ENCODE measurements around the gene LDLRAD4. TPM values are rescaled to one million over a fixed set of nuclear protein-coding genes. Genes with fewer than 3 reads are reported as not detected.

The LDLRAD4 gene
- total and polyA plus RNA-seq, 2 donors (not counting 1 experiment from before 2014, with no cell fraction given), result 13.9 to 35.7 TPM

- no peak overlapping the region for H3K9ac ChIP-seq (ENCODE audit: low read length)
- no peaks in the 10 kb centered on the region for H3K9me3 Mint-ChIP-seq (ENCODE audit: insufficient read depth)
- no peak overlapping the region for H2AFZ ChIP-seq (ENCODE audit: insufficient read depth, low read depth, low read length, poor library complexity, severe bottlenecking)
- H3K4me3 Mint-ChIP-seq, result no peak overlapping the region
- no peaks in the 10 kb centered on the region for H3K9me3 ChIP-seq (ENCODE audit: control extremely low read depth in 1 of 3, control insufficient read depth in 2 of 3, insufficient read depth in 1 of 3, low read length in 2 of 3)
- no peak overlapping the region for H3K4me3 ChIP-seq (ENCODE audit: control extremely low read depth in 1 of 5, extremely low read depth in 1 of 5, insufficient read depth in 1 of 5, low read depth in 2 of 5, low read length in 4 of 5)
- ChIA-PET CTCF (interaction anchor here (0.8 to 9.5 kb wide), 4 partner anchors 18 to 337 kb away, joined by 3 to 344 read pairs (median 28); no protein-coding TSS in a partner anchor), POLR2A (interaction anchor here (0.6 kb wide), 1 partner anchor 21 kb away, joined by 4 read pairs; no protein-coding TSS in a partner anchor)
- ATAC-seq (ENCODE audit: low read depth), result no peak
- no peaks in the 10 kb centered on the region for H3K36me3 ChIP-seq (replicated peaks in 1 of 2; ENCODE audit: control extremely low read depth in 1 of 2, control insufficient read depth in 1 of 2, extremely low read depth in 1 of 2, insufficient read depth in 2 of 2, low read length in 1 of 2)
- H4K20me1 ChIP-seq (ENCODE audit: control insufficient read depth, insufficient read depth, low read length, poor library complexity, severe bottlenecking), result no peaks in the 10 kb centered on the region
- no peak for TF ChIP-seq EZH2 (IDR thresholded peaks at IDR 0.05; ENCODE audit: borderline replicate concordance, insufficient read depth, low read depth, low read length, poor library complexity, severe bottlenecking)
- no peak for TF ChIP-seq CTCF (IDR thresholded peaks at IDR 0.05)
- 100% methylated on average over 1 of the region's 3 CpGs for WGBS (ENCODE audit: insufficient coverage)
- intact Hi-C loops (cut with micrococcal nuclease), result no loop called here
- peaks cover 11% of the 10 kb centered on the region for H3K4me1 Mint-ChIP-seq
- no peak overlapping the region for H3K27ac ChIP-seq (ENCODE audit: low read length in 2 of 2)
- peaks cover 7% of the 10 kb centered on the region in 2 donors for H3K4me1 ChIP-seq (ENCODE audit: control insufficient read depth in 2 of 2, insufficient read depth in 2 of 2, low read length in 2 of 2)
- H3K79me2 ChIP-seq (ENCODE audit: control insufficient read depth, insufficient read depth, low read length), result peaks cover 30% of the 10 kb centered on the region
- H3K27me3 ChIP-seq (replicated peaks in 1 of 4; ENCODE audit: control extremely low read depth in 1 of 4, control insufficient read depth in 3 of 4, insufficient read depth in 4 of 4, low read length in 3 of 4), result no peaks in the 10 kb centered on the region
- DNase-seq, result no peak
- H3K27ac Mint-ChIP-seq, result no peak overlapping the region
- peaks cover 5% of the 10 kb centered on the region for H3K27me3 Mint-ChIP-seq
- H3K4me2 ChIP-seq (replicated peaks; ENCODE audit: low read depth, low read length, poor library complexity, severe bottlenecking), result no peak overlapping the region
These were observed 337.3 kb downstream of the LDLRAD4 start for GRCh38 chr18:13555865-13556264.

GRCh38 chr18:13556502-13556901 is 337.9 kb downstream of the LDLRAD4 start:
- ChIA-PET CTCF (interaction anchor here (0.9 to 9.5 kb wide), 9 partner anchors 9 to 397 kb away, joined by 3 to 344 read pairs (median 22); no protein-coding TSS in a partner anchor), POLR2A (no interaction called here)
- intact Hi-C loops (cut with micrococcal nuclease), result no loop called here
- no peak overlapping the region for H3K4me3 Mint-ChIP-seq
- 67% methylated on average over 2 of the region's 3 CpGs for WGBS (ENCODE audit: insufficient coverage)
- H3K27me3 Mint-ChIP-seq, result no peaks in the 10 kb centered on the region
- H3K79me2 ChIP-seq (ENCODE audit: control insufficient read depth, insufficient read depth, low read length), result peaks cover 24% of the 10 kb centered on the region
- no peaks in the 10 kb centered on the region for H4K20me1 ChIP-seq (ENCODE audit: control insufficient read depth, insufficient read depth, low read length, poor library complexity, severe bottlenecking)
- no peaks in the 10 kb centered on the region for H3K9me3 ChIP-seq (ENCODE audit: control extremely low read depth in 1 of 3, control insufficient read depth in 2 of 3, insufficient read depth in 1 of 3, low read length in 2 of 3)
- no peak overlapping the region for H2AFZ ChIP-seq (ENCODE audit: insufficient read depth, low read depth, low read length, poor library complexity, severe bottlenecking)
- no peaks in the 10 kb centered on the region for H3K36me3 ChIP-seq (replicated peaks in 1 of 2; ENCODE audit: control extremely low read depth in 1 of 2, control insufficient read depth in 1 of 2, extremely low read depth in 1 of 2, insufficient read depth in 2 of 2, low read length in 1 of 2)
- H3K27ac ChIP-seq (ENCODE audit: low read length in 2 of 2), result no peak overlapping the region
- H3K9me3 Mint-ChIP-seq (ENCODE audit: insufficient read depth), result no peaks in the 10 kb centered on the region
- H3K4me2 ChIP-seq (replicated peaks; ENCODE audit: low read depth, low read length, poor library complexity, severe bottlenecking), result no peak overlapping the region
- no peak overlapping the region for H3K4me3 ChIP-seq (ENCODE audit: control extremely low read depth in 1 of 5, extremely low read depth in 1 of 5, insufficient read depth in 1 of 5, low read depth in 2 of 5, low read length in 4 of 5)
- H3K27ac Mint-ChIP-seq, result no peak overlapping the region
- DNase-seq (no peak), ATAC-seq (ENCODE audit: low read depth) (no peak)
- TF ChIP-seq CTCF (IDR thresholded peaks at IDR 0.05) (no peak), EZH2 (IDR thresholded peaks at IDR 0.05; ENCODE audit: borderline replicate concordance, insufficient read depth, low read depth, low read length, poor library complexity, severe bottlenecking) (no peak)
- peaks cover 13% of the 10 kb centered on the region for H3K4me1 Mint-ChIP-seq
- peaks cover 7 to 8% of the 10 kb centered on the region in 2 donors for H3K4me1 ChIP-seq (ENCODE audit: control insufficient read depth in 2 of 2, insufficient read depth in 2 of 2, low read length in 2 of 2)
- H3K27me3 ChIP-seq (replicated peaks in 1 of 4; ENCODE audit: control extremely low read depth in 1 of 4, control insufficient read depth in 3 of 4, insufficient read depth in 4 of 4, low read length in 3 of 4), result no peaks in the 10 kb centered on the region
- H3K9ac ChIP-seq (ENCODE audit: low read length), result no peak overlapping the region
